NCI-H82 (cell line): Measurements from ENCODE around the gene CNPY1.
"Not testable (repeated sequence)": the region's sequence is repeated elsewhere in the genome, so short reads cannot be mapped to it uniquely, and the experiment has no call there.

Source experiments
- DNase-seq: peaks from one replicate; lab custom pipeline; 2025; lab: John Stamatoyannopoulos, UW

The CNPY1 gene

GRCh38 chr7:155546449-155546848 lies at the start of gene CNPY1:
Gene CNPY1 (minus strand): TSS chr7:155546559. CDS start chr7:155545929, 630 bp downstream.
- not testable (repeated sequence) for DNase-seq

DNA sequence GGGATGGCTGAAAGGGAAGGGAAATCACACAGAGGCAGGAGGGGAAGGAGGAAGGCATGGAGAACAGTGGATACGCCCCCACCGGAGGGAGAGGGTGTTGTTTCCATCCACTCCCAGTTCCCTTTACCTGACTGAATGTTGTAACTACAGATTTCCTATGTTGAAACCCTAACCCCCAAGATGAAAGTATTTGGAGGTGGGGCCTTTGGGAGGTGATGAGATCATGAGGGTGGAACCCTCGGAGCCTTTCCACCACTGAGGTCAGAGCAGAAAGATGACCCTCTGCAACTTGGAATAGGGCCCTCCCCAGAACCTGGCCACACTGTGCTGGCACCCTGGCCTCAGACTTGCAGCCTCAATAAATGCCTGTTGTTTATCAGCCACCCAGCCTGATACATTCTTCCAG lies 48.6 kb upstream of the CNPY1 start:
- DNase-seq, result no peak

- no peak for DNase-seq
Measured at GRCh38 chr7:155594163-155594732, 47.9 kb upstream of the CNPY1 start.

GRCh38 chr7:155593461-155594162 lies 47.3 kb upstream of the CNPY1 start:
- DNase-seq, result no peak

DNA sequence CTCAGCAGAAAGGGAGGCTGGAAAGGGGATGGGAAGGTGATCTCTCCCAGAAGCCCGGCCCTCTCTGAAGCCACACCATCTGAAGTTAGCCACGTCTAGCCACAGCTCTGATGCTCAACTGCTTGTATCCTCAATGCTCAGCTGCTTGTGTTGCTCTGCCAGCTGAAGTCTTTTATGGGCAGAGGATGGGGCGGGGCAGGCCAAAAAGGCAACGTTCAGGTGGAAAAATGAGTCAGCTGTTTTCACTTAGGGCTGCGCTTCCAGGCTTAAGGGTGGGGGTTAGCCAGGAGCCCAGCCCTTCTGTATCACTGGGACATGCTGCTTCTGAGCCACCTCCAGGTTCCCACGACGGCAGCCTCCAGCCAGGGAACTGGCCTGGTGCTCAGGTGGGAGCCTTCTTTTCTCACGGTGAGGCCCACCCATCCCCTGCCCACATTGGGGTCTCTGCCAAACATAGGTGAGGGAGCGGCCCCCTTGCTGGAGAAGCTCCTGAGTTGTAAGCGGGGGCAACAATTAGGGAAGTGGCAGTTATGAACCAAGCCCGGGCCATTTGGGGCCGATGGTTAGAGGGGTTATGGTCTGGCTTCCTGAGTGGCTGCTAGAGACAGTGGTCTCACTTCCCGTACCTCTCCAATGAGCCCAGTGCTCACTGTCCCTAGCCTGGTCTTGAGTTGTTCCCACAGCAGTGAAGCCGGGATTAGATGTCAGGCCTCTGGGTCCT lies 44.9 kb upstream of the CNPY1 start:
- DNase-seq, result no peak

GRCh38 chr7:155590215-155591018 lies 44.1 kb upstream of the CNPY1 start:
- DNase-seq, result no peak

DNA sequence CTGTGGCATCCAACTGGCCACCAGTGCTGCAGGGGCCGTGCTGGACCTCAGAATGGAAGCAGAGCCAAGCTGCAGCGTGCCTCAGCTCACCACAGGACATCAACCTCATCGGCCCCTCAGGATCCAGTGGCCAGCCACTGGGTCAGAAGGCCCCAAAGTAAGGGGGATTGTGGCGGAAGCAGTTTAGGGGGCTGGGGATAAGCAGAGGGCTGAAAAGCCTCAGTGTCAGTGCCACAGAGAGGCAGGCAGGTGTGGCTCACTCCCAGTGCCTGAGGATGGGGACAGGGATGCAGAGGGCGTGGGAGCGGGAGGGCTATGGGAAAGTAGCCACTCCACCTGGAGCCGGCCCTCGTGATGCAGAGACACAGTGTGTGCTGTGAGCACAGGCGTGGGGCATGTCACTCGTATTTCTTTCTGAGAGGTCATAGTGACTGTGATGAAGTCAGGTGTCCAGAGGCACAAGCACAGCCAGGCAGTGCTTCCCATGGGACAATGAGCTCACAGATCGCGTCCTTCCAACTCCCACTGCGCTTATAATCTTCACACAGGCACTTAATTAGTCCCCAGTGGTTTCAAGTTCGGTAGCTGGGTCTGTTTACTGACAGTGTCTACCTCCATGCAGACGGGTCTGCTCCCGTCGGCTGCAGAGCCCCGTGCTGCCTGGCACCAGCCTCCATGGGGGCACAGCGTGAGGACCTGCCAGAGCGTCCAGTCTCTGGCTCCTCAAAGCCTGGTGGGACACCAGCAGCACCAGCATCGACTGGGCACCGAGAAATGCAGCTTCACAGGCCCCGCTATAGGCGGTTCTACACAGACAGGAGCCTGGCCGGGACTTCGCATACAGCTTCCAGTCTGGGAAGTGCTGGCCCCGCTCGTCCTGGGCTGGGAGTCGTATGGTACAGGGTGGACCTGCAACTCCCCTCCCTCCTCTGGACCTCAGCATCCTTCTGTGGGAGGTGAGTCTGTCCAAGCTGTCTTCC lies 42.9 kb upstream of the CNPY1 start:
- peak; percentile 30 for DNase-seq

- DNase-seq, result no peak
Measured at GRCh38 chr7:155588468-155588998, 42.2 kb upstream of the CNPY1 start.

GRCh38 chr7:155587486-155587885 lies 41.1 kb upstream of the CNPY1 start:
- no peak for DNase-seq

- DNase-seq, result no peak
Measured at GRCh38 chr7:155586843-155587440, 40.6 kb upstream of the CNPY1 start.

GRCh38 chr7:155585951-155586350 lies 39.6 kb upstream of the CNPY1 start:
- DNase-seq, result no peak

DNA sequence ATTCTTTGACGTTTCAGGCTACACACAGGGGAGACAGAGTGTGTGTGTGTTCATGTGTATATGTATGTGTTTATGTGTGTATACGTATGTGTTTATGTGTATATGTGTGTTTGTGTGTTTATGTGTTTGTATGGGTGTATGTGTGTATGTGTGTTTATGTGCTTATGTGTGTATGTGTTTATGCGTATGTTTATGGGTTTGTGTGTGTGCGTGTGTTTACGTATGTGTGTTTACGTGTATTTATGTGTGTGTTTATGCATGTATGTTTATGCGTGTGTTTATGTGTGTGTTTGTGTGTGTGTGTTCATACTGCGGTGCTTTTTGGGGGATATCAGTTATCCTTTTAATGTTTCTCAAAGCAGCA lies 39.2 kb upstream of the CNPY1 start:
- no peak for DNase-seq

GRCh38 chr7:155584763-155585531 lies 38.6 kb upstream of the CNPY1 start:
- no peak for DNase-seq

- DNase-seq, result no peak
Measured at GRCh38 chr7:155584261-155584660, 37.9 kb upstream of the CNPY1 start.

GRCh38 chr7:155583636-155584035 lies 37.3 kb upstream of the CNPY1 start:
- no peak for DNase-seq

- DNase-seq, result no peak
Measured at GRCh38 chr7:155581954-155582353, 35.6 kb upstream of the CNPY1 start.

DNA sequence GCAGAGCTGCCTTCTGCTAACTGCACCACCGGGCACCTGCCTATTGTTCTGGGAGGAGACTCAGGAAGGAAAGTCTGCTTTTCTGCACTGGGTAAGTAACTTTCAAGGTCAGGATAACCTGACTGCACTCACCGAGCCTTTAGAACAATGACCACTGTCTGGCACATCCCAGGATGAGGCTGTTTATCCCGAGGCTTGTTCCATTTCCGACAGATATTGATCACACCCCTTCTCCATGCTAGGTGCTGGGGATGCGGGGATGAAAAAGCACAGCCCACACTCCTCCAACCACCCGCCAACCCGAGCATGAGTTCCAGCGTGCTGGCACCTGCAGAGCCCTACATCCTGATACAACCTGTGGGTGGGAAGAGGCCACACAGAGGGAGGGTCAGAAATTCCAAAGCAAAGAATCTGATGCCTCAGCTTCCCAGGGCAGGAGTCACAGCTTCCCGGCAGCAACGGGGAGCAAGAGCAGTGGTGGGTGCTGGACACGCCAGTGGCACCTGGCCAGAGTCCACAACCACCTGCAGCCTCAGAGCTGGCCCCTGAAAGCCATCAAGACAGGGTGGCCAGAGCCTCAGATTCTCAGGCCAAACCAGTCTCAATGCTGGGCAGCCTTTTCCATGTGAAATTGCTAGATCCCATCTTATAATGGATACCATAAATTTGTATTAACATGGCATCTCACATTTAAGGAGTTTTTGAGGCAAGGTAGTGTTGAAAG lies 34.9 kb upstream of the CNPY1 start:
- no peak for DNase-seq

DNA sequence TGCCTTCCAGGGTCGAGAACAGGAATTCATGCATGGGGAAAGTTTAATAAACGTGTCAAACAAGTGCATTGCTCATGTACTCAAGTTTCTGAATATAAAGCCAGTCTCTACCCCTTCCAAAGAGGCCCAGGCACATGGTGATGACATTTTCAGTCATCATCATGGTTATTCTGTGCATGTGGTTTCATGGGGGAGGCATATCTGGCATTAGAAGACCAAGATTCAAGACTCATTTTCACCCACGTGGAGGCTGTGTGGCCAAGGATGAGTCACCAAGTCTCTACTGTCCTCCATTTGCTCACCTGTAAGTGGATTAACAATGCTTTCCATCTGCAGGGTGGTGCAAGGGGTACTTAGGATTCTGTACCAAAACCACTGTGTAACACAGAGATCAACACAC lies 34.0 kb upstream of the CNPY1 start:
- DNase-seq, result no peak

DNA sequence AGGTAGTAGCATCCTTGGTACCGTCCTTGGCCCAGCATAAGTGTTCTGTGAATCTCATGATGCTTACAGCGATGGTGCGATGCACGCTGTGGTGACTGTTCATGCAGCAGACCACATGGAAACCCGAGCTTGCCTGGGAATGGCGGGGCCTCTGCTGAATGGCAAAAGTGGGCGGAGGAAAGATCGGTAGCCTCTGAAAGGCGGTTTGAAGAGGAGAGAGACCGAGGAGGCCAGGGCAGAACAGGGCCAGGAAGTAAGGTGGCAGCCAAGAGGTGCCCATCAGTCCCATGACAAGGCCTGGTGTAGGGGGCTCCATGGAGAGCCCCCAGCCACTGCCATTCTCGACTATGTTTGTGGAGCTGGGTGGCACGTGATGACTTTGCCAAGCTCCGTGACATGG lies 33.2 kb upstream of the CNPY1 start:
- DNase-seq, result no peak
